ENCODE measurements around the gene KRT36.

GRCh38 chr17:41453066-41453465 lies 36.6 kb downstream of the KRT36 start:
- TF ChIP-seq, protein P1, sequence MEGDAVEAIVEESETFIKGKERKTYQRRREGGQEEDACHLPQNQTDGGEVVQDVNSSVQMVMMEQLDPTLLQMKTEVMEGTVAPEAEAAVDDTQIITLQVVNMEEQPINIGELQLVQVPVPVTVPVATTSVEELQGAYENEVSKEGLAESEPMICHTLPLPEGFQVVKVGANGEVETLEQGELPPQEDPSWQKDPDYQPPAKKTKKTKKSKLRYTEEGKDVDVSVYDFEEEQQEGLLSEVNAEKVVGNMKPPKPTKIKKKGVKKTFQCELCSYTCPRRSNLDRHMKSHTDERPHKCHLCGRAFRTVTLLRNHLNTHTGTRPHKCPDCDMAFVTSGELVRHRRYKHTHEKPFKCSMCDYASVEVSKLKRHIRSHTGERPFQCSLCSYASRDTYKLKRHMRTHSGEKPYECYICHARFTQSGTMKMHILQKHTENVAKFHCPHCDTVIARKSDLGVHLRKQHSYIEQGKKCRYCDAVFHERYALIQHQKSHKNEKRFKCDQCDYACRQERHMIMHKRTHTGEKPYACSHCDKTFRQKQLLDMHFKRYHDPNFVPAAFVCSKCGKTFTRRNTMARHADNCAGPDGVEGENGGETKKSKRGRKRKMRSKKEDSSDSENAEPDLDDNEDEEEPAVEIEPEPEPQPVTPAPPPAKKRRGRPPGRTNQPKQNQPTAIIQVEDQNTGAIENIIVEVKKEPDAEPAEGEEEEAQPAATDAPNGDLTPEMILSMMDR (conservative IDR thresholded peaks at IDR 0.05; ENCODE audit: low read length), result no peak
- no peak for TF ChIP-seq EZH2phosphoT487 (IDR thresholded peaks at IDR 0.05; ENCODE audit: borderline replicate concordance)

Measured in Loucy (cell line).